GM19239 (cell line): ENCODE data around the gene DSG2.
"Not testable (repeated sequence)": the region's sequence is repeated elsewhere in the genome, so short reads cannot be mapped to it uniquely, and the experiment has no call there.

Source experiments
- DNase-seq: peaks from one replicate; pipeline ENCODE4 v3.0.0; 2011; ENCODE audit warnings: low spot score; ENCODE audit not compliant: insufficient read length
- FAIRE-seq: peaks from 2 replicates; lab custom pipeline; 2011; peaks lifted over from hg19 to GRCh38; lab: Jason Lieb, UNC

DSG2 gene

GRCh38 chr18:31497836-31498573 lies at the start of gene DSG2:
Gene DSG2, plus strand, starts transcription at chr18:31498177. Its CDS starts 75 bp downstream, at chr18:31498252.
- FAIRE-seq, result no peak
- DNase-seq, result peak; percentile 31

- DNase-seq (no peak), FAIRE-seq (no peak)
These were observed 47.6 kb upstream of the DSG2 start for GRCh38 chr18:31450409-31450808.

GRCh38 chr18:31451625-31452024 lies 46.4 kb upstream of the DSG2 start:
- FAIRE-seq (no peak), DNase-seq (no peak)

GRCh38 chr18:31454066-31454708 lies 43.8 kb upstream of the DSG2 start:
- FAIRE-seq (no peak), DNase-seq (no peak)

GRCh38 chr18:31469629-31470028 lies 28.3 kb upstream of the DSG2 start:
- FAIRE-seq (no peak), DNase-seq (no peak)

- DNase-seq, result no peak
- FAIRE-seq, result no peak
These were observed 19.3 kb upstream of the DSG2 start for GRCh38 chr18:31478688-31479087.

GRCh38 chr18:31482051-31482450 lies 15.9 kb upstream of the DSG2 start:
- FAIRE-seq (no peak), DNase-seq (no peak)

GRCh38 chr18:31483396-31483795 lies 14.6 kb upstream of the DSG2 start:
- FAIRE-seq (no peak), DNase-seq (no peak)

GRCh38 chr18:31484461-31484860 lies 13.5 kb upstream of the DSG2 start:
- DNase-seq (no peak), FAIRE-seq (no peak)

- FAIRE-seq (no peak), DNase-seq (no peak)
These were observed 11.8 kb upstream of the DSG2 start for GRCh38 chr18:31486165-31486564.

GRCh38 chr18:31487246-31488015 lies 10.5 kb upstream of the DSG2 start:
- no peak for DNase-seq
- FAIRE-seq, result no peak

GRCh38 chr18:31489311-31489710 lies 8.7 kb upstream of the DSG2 start:
- no peak for FAIRE-seq
- DNase-seq, result no peak

- FAIRE-seq, result no peak
These were observed 7.6 kb upstream of the DSG2 start for GRCh38 chr18:31490387-31490786.

GRCh38 chr18:31490833-31491232 lies 7.1 kb upstream of the DSG2 start:
- DNase-seq (no peak), FAIRE-seq (no peak)

More at GRCh38 chr18:31490387-31490786, 7.6 kb upstream of the DSG2 start:
- no peak for DNase-seq

- DNase-seq, result no peak
- no peak for FAIRE-seq
These were observed 6.4 kb upstream of the DSG2 start for GRCh38 chr18:31491586-31491985.

- no peak for DNase-seq
- no peak for FAIRE-seq
These were observed 5.3 kb upstream of the DSG2 start for GRCh38 chr18:31492671-31493070.

GRCh38 chr18:31493171-31493570 lies 4.8 kb upstream of the DSG2 start:
- DNase-seq (no peak), FAIRE-seq (no peak)

- DNase-seq (no peak), FAIRE-seq (no peak)
These were observed 4.0 kb upstream of the DSG2 start for GRCh38 chr18:31493941-31494340.

- not testable (repeated sequence) for DNase-seq, FAIRE-seq
These were observed 3.2 kb upstream of the DSG2 start for GRCh38 chr18:31494705-31495244.

- FAIRE-seq, result peak; percentile 23
- no peak for DNase-seq
These were observed 557 bp upstream of the DSG2 start for GRCh38 chr18:31497404-31497835.
